K562 (cell line): ENCODE data around the gene PCDH12. TPM values are rescaled to one million over a fixed set of nuclear protein-coding genes. Genes with fewer than 3 reads are reported as not detected.

Experiments
- CLOCK ChIP-seq: fragments of 250-450 bp; sonication (Bioruptor Pico); IDR thresholded peaks from 2 replicates; pipeline ENCODE4 v1.4.0; 2020; ENCODE audit warnings: mild to moderate bottlenecking, moderate library complexity, borderline replicate concordance
- EHMT2 ChIP-seq: fragments of 450-650 bp; IDR thresholded peaks from 2 replicates; pipeline ENCODE4 v1.6.1; 2018; ENCODE audit warnings: antibody characterized with exemption
- HNRNPLL ChIP-seq: fragments of 200-400 bp; formaldehyde crosslinking; IDR thresholded peaks from 2 replicates; pipeline ENCODE4 v1.6.1; 2017; ENCODE audit warnings: low read length, low read depth, mild to moderate bottlenecking; ENCODE audit not compliant: poor library complexity, severe bottlenecking
- KAT2B ChIP-seq: IDR thresholded peaks from one replicate; pipeline ENCODE4 v1.6.1; 2012; ENCODE audit warnings: low read depth, mild to moderate bottlenecking, control low read depth, inconsistent platforms, low read length, moderate library complexity
- KDM5B ChIP-seq: fragments of 200-600 bp; sonication (generic); IDR thresholded peaks from 2 replicates; pipeline ENCODE4 v1.6.1; 2012; ENCODE audit warnings: low read depth, mild to moderate bottlenecking, moderate library complexity, low read length, control low read depth, inconsistent platforms; ENCODE audit not compliant: insufficient replicate concordance
- MYC ChIP-seq, 2 experiments: fragments of 250-450 bp in 1 of 2; sonication (Bioruptor Pico) in 1 of 2; IDR thresholded peaks; 2 replicates each; pipeline versions ENCODE4 v1.5.1 to v1.6.1; 2012 to 2021; ENCODE audit warnings: low read depth in 2 of 2, borderline replicate concordance in 1 of 2, improper control_type of control experiment in 1 of 2, low read length in 1 of 2, mild to moderate bottlenecking in 1 of 2, moderate library complexity in 1 of 2
- NR0B1 ChIP-seq: fragments of 450-650 bp; IDR thresholded peaks from one replicate; pipeline ENCODE4 v1.6.1; 2018; ENCODE audit warnings: mild to moderate bottlenecking, moderate library complexity; ENCODE audit not compliant: partially characterized antibody
- POU5F1 ChIP-seq: fragments of 150-350 bp; IDR thresholded peaks from 2 replicates; pipeline ENCODE4 v1.6.1; 2014; ENCODE audit warnings: borderline replicate concordance, low read length, low read depth, mild to moderate bottlenecking; ENCODE audit not compliant: partially characterized antibody
- SOX6 ChIP-seq: fragments of 450-650 bp; IDR thresholded peaks from 2 replicates; pipeline ENCODE4 v1.6.1; 2014; ENCODE audit warnings: mild to moderate bottlenecking
- SP1 ChIP-seq: sonication (generic); formaldehyde crosslinking; IDR thresholded peaks from 2 replicates; pipeline ENCODE4 v1.8.1; 2022; ENCODE audit warnings: mild to moderate bottlenecking, missing genetic modification reagents
- TRIM24 ChIP-seq, 2 experiments: fragments of 450-650 bp; IDR thresholded peaks; 2 replicates each; pipeline ENCODE4 v1.6.1; 2016
- ZNF23 ChIP-seq: fragments of 250-450 bp; sonication (Bioruptor Pico); IDR thresholded peaks from 2 replicates; pipeline ENCODE4 v1.4.0; 2020; ENCODE audit warnings: mild to moderate bottlenecking
- ZNF780A ChIP-seq: fragments of 250-450 bp; sonication (Bioruptor Pico); IDR thresholded peaks from 2 replicates; pipeline ENCODE4 v1.5.0; 2021; ENCODE audit warnings: mild to moderate bottlenecking
- polyA plus RNA-seq, 8 experiments: library from polyadenylated mRNA; depleted of rRNA in 4 of 8; stranded (reverse) in 5 of 8; unstranded in 3 of 8; fragments of >200 nt; fragmentation: Nextera tagmentation in 2 of 8; fragmentation: Illumina TruSeq in 1 of 8; extraction: Ambion mirVana in 2 of 8; extraction: Trizol in 1 of 8; gene quantifications; 2 replicates each; pipeline versions ENCODE4 v1.2.1 to v1.2.3, GENCODE V29; 2011 to 2014; ENCODE audit warnings: inconsistent platforms in 1 of 8, missing spikeins in 1 of 8
- total RNA-seq, 7 experiments: library from RNA; depleted of rRNA in 6 of 7; stranded (reverse); fragments of >200 nt in 6 of 7; fragmentation: Illumina TruSeq in 2 of 7; extraction: Trizol in 2 of 7; gene quantifications; 2 replicates each; pipeline versions ENCODE4 v1.2.1 to v1.2.3, GENCODE V29; 2011 to 2021; ENCODE audit warnings: low replicate concordance in 1 of 7
- TF ChIP-seq, protein P1 (sequence below): sonication (generic); formaldehyde crosslinking; IDR thresholded peaks from 2 replicates; pipeline ENCODE4 v1.8.0; 2023; ENCODE audit warnings: mild to moderate bottlenecking, missing genetic modification reagents
- TF ChIP-seq, protein P2 (sequence below): fragments of 450-650 bp; formaldehyde crosslinking; IDR thresholded peaks from 2 replicates; pipeline ENCODE4 v1.4.0; 2020; ENCODE audit warnings: mild to moderate bottlenecking, moderate library complexity
- TF ChIP-seq, protein P3 (sequence below), 2 experiments: fragments of 450-650 bp; IDR thresholded peaks; 2 replicates each; pipeline ENCODE4 v1.6.1; 2016

PCDH12 gene
- total and polyA plus RNA-seq, 9 of the 15 experiments (the other 6 are each of a cell fraction or from before 2014, with no cell fraction given): 0.01 to 0.04 (median 0.01) TPM; not detected in 4

DNA sequence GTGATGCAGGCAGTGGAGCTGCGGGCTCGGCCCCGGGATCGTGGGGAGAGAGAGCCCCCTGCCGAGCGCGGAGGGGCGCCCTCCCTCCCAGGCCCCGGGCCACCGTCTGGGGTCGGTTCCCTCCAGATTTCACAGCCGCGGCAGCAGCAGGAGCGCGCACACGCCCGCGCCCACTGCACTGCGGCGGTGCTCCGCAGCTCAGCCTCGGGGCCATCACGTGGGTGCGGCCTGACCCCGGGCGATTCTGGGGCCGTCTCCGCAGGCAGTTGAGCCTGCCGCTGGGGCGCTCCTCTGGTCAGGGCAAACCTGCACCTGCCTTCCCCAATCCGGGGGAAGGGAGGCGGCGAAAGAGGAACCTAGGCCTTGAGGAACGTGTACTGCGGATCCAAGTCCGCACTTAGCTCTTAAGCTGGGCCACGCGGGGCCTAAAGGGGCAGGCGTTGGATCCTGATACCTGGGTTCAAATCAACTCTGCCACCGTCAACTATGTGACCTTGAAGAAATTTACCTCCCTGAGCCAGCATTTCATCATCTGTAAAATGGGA is 43.7 kb downstream of the PCDH12 start (continued):
- TF ChIP-seq, protein P1, sequence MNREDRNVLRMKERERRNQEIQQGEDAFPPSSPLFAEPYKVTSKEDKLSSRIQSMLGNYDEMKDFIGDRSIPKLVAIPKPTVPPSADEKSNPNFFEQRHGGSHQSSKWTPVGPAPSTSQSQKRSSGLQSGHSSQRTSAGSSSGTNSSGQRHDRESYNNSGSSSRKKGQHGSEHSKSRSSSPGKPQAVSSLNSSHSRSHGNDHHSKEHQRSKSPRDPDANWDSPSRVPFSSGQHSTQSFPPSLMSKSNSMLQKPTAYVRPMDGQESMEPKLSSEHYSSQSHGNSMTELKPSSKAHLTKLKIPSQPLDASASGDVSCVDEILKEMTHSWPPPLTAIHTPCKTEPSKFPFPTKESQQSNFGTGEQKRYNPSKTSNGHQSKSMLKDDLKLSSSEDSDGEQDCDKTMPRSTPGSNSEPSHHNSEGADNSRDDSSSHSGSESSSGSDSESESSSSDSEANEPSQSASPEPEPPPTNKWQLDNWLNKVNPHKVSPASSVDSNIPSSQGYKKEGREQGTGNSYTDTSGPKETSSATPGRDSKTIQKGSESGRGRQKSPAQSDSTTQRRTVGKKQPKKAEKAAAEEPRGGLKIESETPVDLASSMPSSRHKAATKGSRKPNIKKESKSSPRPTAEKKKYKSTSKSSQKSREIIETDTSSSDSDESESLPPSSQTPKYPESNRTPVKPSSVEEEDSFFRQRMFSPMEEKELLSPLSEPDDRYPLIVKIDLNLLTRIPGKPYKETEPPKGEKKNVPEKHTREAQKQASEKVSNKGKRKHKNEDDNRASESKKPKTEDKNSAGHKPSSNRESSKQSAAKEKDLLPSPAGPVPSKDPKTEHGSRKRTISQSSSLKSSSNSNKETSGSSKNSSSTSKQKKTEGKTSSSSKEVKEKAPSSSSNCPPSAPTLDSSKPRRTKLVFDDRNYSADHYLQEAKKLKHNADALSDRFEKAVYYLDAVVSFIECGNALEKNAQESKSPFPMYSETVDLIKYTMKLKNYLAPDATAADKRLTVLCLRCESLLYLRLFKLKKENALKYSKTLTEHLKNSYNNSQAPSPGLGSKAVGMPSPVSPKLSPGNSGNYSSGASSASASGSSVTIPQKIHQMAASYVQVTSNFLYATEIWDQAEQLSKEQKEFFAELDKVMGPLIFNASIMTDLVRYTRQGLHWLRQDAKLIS: 0 out of 2 replicates have a peak, but pooled peaks have one; percentile 47
- TF ChIP-seq MYC (IDR thresholded peaks at IDR 0.05; ENCODE audit: low read depth, low read length) (peak; percentile 60; the same call in 1 of the 2 replicates), MYC (CRISPR knock-in tag; IDR thresholded peaks at IDR 0.05; ENCODE audit: borderline replicate concordance, low read depth) (no peak), SOX6 (no peak), ZNF780A (CRISPR knock-in tag) (no peak), ZNF23 (CRISPR knock-in tag) (no peak), NR0B1 (no peak), EHMT2 (no peak), KAT2B (no peak), CLOCK (CRISPR knock-in tag) (no peak), SP1 (CRISPR knock-in tag) (peak; percentile 48; the same call in 1 of the 2 replicates), TRIM24 (IDR thresholded peaks at IDR 0.05) (no peak), HNRNPLL (peak; percentile 19), POU5F1 (no peak), KDM5B (no peak)
- TF ChIP-seq, protein P2, sequence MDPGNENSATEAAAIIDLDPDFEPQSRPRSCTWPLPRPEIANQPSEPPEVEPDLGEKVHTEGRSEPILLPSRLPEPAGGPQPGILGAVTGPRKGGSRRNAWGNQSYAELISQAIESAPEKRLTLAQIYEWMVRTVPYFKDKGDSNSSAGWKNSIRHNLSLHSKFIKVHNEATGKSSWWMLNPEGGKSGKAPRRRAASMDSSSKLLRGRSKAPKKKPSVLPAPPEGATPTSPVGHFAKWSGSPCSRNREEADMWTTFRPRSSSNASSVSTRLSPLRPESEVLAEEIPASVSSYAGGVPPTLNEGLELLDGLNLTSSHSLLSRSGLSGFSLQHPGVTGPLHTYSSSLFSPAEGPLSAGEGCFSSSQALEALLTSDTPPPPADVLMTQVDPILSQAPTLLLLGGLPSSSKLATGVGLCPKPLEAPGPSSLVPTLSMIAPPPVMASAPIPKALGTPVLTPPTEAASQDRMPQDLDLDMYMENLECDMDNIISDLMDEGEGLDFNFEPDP: no peak
- TF ChIP-seq, protein P3, sequence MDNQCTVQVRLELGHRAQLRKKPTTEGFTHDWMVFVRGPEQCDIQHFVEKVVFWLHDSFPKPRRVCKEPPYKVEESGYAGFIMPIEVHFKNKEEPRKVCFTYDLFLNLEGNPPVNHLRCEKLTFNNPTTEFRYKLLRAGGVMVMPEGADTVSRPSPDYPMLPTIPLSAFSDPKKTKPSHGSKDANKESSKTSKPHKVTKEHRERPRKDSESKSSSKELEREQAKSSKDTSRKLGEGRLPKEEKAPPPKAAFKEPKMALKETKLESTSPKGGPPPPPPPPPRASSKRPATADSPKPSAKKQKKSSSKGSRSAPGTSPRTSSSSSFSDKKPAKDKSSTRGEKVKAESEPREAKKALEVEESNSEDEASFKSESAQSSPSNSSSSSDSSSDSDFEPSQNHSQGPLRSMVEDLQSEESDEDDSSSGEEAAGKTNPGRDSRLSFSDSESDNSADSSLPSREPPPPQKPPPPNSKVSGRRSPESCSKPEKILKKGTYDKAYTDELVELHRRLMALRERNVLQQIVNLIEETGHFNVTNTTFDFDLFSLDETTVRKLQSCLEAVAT (IDR thresholded peaks at IDR 0.05): no peak
